ENCODE measurements around the gene DENND1A. TPM values are rescaled to one million over a fixed set of nuclear protein-coding genes. Genes with fewer than 3 reads are reported as not detected.
"Not testable (repeated sequence)": the region's sequence is repeated elsewhere in the genome, so short reads cannot be mapped to it uniquely, and the experiment has no call there.

Gene DENND1A, protein sequence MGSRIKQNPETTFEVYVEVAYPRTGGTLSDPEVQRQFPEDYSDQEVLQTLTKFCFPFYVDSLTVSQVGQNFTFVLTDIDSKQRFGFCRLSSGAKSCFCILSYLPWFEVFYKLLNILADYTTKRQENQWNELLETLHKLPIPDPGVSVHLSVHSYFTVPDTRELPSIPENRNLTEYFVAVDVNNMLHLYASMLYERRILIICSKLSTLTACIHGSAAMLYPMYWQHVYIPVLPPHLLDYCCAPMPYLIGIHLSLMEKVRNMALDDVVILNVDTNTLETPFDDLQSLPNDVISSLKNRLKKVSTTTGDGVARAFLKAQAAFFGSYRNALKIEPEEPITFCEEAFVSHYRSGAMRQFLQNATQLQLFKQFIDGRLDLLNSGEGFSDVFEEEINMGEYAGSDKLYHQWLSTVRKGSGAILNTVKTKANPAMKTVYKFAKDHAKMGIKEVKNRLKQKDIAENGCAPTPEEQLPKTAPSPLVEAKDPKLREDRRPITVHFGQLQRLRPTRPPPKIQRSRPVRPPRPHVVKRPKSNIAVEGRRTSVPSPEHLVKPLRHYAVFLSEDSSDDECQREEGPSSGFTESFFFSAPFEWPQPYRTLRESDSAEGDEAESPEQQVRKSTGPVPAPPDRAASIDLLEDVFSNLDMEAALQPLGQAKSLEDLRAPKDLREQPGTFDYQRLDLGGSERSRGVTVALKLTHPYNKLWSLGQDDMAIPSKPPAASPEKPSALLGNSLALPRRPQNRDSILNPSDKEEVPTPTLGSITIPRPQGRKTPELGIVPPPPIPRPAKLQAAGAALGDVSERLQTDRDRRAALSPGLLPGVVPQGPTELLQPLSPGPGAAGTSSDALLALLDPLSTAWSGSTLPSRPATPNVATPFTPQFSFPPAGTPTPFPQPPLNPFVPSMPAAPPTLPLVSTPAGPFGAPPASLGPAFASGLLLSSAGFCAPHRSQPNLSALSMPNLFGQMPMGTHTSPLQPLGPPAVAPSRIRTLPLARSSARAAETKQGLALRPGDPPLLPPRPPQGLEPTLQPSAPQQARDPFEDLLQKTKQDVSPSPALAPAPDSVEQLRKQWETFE
- total RNA-seq: 10 to 100 TPM; 17.8 to 36.6 TPM

DNA sequence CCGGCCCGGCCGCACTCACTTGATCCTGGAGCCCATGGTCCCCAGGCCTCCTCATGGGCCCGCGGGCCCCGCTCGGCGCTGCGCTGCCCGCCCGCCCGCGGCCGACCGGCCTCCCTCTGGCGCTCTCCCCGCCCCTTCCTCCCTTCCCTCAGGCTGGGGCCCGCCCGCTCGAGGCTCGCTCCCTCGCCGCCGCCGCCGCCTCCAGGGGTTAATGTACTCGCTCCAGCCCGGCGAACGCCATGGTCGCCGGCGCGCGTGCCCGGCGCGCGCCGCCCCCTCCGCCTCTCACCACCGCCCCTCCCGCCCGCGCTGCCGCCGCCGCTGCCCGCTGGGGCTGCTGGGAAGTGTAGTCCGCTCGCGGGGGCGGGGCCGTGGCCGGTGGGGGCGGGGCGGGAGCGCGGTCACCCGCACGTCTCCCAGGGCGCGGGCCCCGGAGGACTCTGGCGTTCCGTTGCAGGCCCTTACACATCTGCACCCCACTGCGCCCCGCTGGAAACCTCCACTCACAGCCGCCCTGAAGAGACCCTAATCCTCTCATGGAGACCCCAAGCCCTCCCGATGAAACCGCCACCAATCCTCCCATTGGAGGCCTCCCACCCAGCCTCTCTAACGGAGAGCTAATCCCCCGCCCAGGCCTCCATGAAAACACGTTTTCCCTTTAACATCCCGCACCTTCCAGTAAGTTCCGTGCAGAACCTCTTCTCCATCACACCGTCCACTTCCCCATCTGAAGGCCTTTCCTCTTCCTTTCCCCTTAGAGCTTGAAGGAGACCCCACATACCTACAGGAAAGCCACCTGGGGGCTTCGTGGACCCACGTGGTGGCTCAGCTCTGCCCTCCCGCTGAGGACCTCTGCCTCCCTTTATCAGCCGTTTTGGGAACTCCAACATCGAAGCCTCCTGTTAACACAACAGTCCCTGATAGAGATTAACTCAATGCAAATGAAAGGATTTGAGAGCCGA is at the start of gene DENND1A:
Gene DENND1A, minus strand, starts transcription at position 257 of the 962 bp plus-strand sequence. Its CDS starts 221 bp downstream, at position 36.
- H3K9me3 ChIP-seq: no peaks in the 10 kb centered on the region
- ATAC-seq (ENCODE audit: insufficient number of reproducible peaks, low FRiP score, low read depth) (peak; percentile 82), DNase-seq (ENCODE audit: low spot score) (peak; percentile 74)
- TF ChIP-seq, protein P1, sequence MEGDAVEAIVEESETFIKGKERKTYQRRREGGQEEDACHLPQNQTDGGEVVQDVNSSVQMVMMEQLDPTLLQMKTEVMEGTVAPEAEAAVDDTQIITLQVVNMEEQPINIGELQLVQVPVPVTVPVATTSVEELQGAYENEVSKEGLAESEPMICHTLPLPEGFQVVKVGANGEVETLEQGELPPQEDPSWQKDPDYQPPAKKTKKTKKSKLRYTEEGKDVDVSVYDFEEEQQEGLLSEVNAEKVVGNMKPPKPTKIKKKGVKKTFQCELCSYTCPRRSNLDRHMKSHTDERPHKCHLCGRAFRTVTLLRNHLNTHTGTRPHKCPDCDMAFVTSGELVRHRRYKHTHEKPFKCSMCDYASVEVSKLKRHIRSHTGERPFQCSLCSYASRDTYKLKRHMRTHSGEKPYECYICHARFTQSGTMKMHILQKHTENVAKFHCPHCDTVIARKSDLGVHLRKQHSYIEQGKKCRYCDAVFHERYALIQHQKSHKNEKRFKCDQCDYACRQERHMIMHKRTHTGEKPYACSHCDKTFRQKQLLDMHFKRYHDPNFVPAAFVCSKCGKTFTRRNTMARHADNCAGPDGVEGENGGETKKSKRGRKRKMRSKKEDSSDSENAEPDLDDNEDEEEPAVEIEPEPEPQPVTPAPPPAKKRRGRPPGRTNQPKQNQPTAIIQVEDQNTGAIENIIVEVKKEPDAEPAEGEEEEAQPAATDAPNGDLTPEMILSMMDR (IDR thresholded peaks at IDR 0.05): no peak
- H3K4me1 ChIP-seq (ENCODE audit: control insufficient read depth in 1 of 2, low read depth in 2 of 2): peaks cover 6 to 21% of the 10 kb centered on the region in 2 donors
- no peaks in the 10 kb centered on the region for H3K27me3 ChIP-seq (replicated peaks; ENCODE audit: insufficient read depth)
- no peaks in the 10 kb centered on the region for H3K36me3 ChIP-seq
- H3K4me3 ChIP-seq: peak within 1 kb of the TSS; percentile 88
- H3K27ac ChIP-seq: no peak within 1 kb of the TSS

GRCh38 chr9:123978981-123979380 is 49.1 kb upstream of the DENND1A start:
- Histone ChIP-seq H3K36me3 (no peaks in the 10 kb centered on the region), H3K9me3 (no peaks in the 10 kb centered on the region), H3K4me1 (ENCODE audit: control insufficient read depth in 1 of 2, low read depth in 2 of 2) (no peaks in the 10 kb centered on the region), H3K27me3 (replicated peaks; ENCODE audit: insufficient read depth) (no peaks in the 10 kb centered on the region), H3K27ac (no peak overlapping the region), H3K4me3 (no peak overlapping the region)
- DNase-seq (ENCODE audit: low spot score) (no peak), ATAC-seq (ENCODE audit: insufficient number of reproducible peaks, low FRiP score, low read depth) (no peak)
- TF ChIP-seq, protein P1 (IDR thresholded peaks at IDR 0.05): no peak

DNA sequence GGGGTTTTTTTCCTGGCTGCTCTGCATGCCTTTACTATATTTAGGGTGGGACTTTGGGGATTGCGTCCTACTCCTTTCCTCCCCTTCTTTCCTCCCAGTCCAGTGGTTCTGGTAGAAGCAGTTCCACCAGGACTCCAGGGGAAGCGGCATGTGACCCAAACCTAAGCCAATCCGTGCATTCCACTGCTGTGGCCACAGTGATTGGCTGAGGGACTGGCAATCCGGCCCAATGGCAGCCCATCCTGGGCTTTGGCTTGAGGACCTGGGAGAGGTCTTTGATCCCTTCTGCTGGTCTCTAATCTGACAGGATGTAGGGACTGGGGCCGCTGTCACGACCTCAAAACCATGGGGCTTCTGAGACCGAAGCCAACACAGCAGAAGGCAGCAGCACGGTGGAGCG is 46.7 kb upstream of the DENND1A start:
- not testable (repeated sequence) for H3K27ac ChIP-seq; ATAC-seq (ENCODE audit: insufficient number of reproducible peaks, low FRiP score, low read depth); DNase-seq (ENCODE audit: low spot score); H3K27me3 ChIP-seq (replicated peaks; ENCODE audit: insufficient read depth); H3K36me3 ChIP-seq; H3K9me3 ChIP-seq; H3K4me3 ChIP-seq; H3K4me1 ChIP-seq (ENCODE audit: control insufficient read depth in 1 of 2, low read depth in 2 of 2)

DNA sequence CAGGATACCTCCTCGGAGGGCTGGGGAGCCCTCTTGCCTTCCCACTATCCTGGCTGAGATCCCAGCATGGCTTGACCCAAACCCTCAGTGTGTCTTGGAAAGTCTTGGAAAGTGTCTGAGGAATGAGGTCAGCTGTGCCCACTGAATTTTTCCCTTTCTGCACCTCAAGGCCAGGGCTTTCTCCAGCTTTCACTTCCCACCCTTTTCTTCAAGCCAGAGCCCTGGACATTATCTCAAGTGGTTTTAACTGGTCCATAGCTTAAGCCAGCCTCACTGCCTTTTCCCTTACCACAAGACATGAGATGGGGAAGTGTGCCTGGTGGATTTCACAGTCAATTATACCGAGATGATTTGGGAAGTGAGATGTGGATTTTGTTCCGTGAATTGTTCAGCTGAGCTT is 45.9 kb upstream of the DENND1A start:
- DNase-seq (ENCODE audit: low spot score): no peak
- no peak for ATAC-seq (ENCODE audit: insufficient number of reproducible peaks, low FRiP score, low read depth)
- H3K27ac ChIP-seq: no peak overlapping the region
- no peaks in the 10 kb centered on the region for H3K4me1 ChIP-seq (ENCODE audit: control insufficient read depth in 1 of 2, low read depth in 2 of 2)
- H3K9me3 ChIP-seq: no peaks in the 10 kb centered on the region
- H3K4me3 ChIP-seq: no peak overlapping the region
- H3K27me3 ChIP-seq (replicated peaks; ENCODE audit: insufficient read depth): no peaks in the 10 kb centered on the region
- TF ChIP-seq, protein P1 (IDR thresholded peaks at IDR 0.05): no peak
- no peaks in the 10 kb centered on the region for H3K36me3 ChIP-seq

- Histone ChIP-seq H3K4me1 (ENCODE audit: control insufficient read depth in 1 of 2, low read depth in 2 of 2) (no peaks in the 10 kb centered on the region), H3K27ac (no peak overlapping the region), H3K36me3 (no peaks in the 10 kb centered on the region), H3K9me3 (no peaks in the 10 kb centered on the region), H3K27me3 (replicated peaks; ENCODE audit: insufficient read depth) (no peaks in the 10 kb centered on the region), H3K4me3 (no peak overlapping the region)
- DNase-seq (ENCODE audit: low spot score) (no peak), ATAC-seq (ENCODE audit: insufficient number of reproducible peaks, low FRiP score, low read depth) (no peak)
- TF ChIP-seq, protein P1 (IDR thresholded peaks at IDR 0.05): no peak
Observed at GRCh38 chr9:123974471-123974870, 44.5 kb upstream of the DENND1A start.

All from thoracic aorta (tissue), 2 donors.